AG04449 (cell line): ENCODE results near the gene MAML2.
"Not testable (repeated sequence)": the region's sequence is repeated elsewhere in the genome, so short reads cannot be mapped to it uniquely, and the experiment has no call there.

Experiments used
- CTCF ChIA-PET: fragments of 350-600 bp; formaldehyde crosslinking; extraction: SDS; loops from one replicate; lab custom pipeline; 2021; ENCODE audit warnings: antibody characterized with exemption; lab: Yijun Ruan, JAX
- POLR2A ChIA-PET: fragments of 400-600, 350-600 bp; formaldehyde crosslinking; extraction: SDS; loops from one replicate; lab custom pipeline; 2020; ENCODE audit warnings: antibody characterized with exemption, inconsistent platforms; lab: Yijun Ruan, JAX
- DNase-seq: peaks from one replicate; pipeline ENCODE4 v3.0.0-alpha.2; 2010; ENCODE audit warnings: low read depth, low spot score
- H3K4me3 ChIP-seq: 2 replicates; pipeline ENCODE4 v1.5.1; 2011; ENCODE audit warnings: low read depth, mild to moderate bottlenecking, control low read depth, low read length
- CTCF ChIP-seq: IDR thresholded peaks from one replicate; pipeline ENCODE4 v1.5.1; 2011; ENCODE audit warnings: mild to moderate bottlenecking, moderate library complexity, low read length, control low read depth, inconsistent platforms; ENCODE audit not compliant: insufficient read depth; ENCODE audit errors: missing control alignments

Gene MAML2

GRCh38 chr11:96288915-96289314 is 54.1 kb downstream of the MAML2 start:
- no peak for DNase-seq
- TF ChIP-seq CTCF = no peak
- POLR2A ChIA-PET = no interaction called here
- H3K4me3 ChIP-seq = no peak overlapping the region
- CTCF ChIA-PET = no interaction called here

GRCh38 chr11:96287822-96288439 is 55.1 kb downstream of the MAML2 start:
- CTCF ChIA-PET = interaction anchor here (0.6 to 2.3 kb wide), 5 partner anchors 21 to 233 kb away, joined by 3 to 6 read pairs (median 4); partner anchors contain the start of gene MAML2

GRCh38 chr11:96285985-96286384 is 57.0 kb downstream of the MAML2 start:
- POLR2A ChIA-PET, DNase-seq, H3K4me3 ChIP-seq: not testable (repeated sequence)
- CTCF ChIA-PET = interaction anchor here (1.3 to 2.2 kb wide), 2 partner anchors 9 to 57 kb away, joined by 3 to 7 read pairs; partner anchors contain the start of gene MAML2

More at GRCh38 chr11:96287822-96288439, 55.1 kb downstream of the MAML2 start:
- POLR2A ChIA-PET = no interaction called here
- no peak for DNase-seq
- no peak overlapping the region for H3K4me3 ChIP-seq
- TF ChIP-seq CTCF = no peak

- no peak for DNase-seq
- no peak for TF ChIP-seq CTCF
- no peak overlapping the region for H3K4me3 ChIP-seq
- ChIA-PET CTCF (interaction anchor here (1.0 to 2.2 kb wide), 3 partner anchors 10 to 58 kb away, joined by 3 to 7 read pairs (median 3); partner anchors contain the start of gene MAML2), POLR2A (no interaction called here)
These were observed 58.1 kb downstream of the MAML2 start for GRCh38 chr11:96284917-96285316.

GRCh38 chr11:96284401-96284800 is 58.6 kb downstream of the MAML2 start:
- H3K4me3 ChIP-seq = no peak overlapping the region
- POLR2A ChIA-PET = no interaction called here
- DNase-seq = no peak
- no peak for TF ChIP-seq CTCF
- CTCF ChIA-PET = interaction anchor here (1.0 to 2.2 kb wide), 2 partner anchors 57 to 59 kb away, joined by 3 to 7 read pairs; partner anchors contain the start of gene MAML2

- ChIA-PET POLR2A (no interaction called here), CTCF (interaction anchor here (2.3 kb wide), 1 partner anchor 61 kb away, joined by 6 read pairs; the partner anchor contains the start of gene MAML2)
- no peak for DNase-seq
- no peak overlapping the region for H3K4me3 ChIP-seq
- TF ChIP-seq CTCF = no peak
These were observed 60.3 kb downstream of the MAML2 start for GRCh38 chr11:96282625-96283220.
